Pancreas (tissue), 10 donors: ENCODE data around the gene GRID1. TPM values are rescaled to one million over a fixed set of nuclear protein-coding genes. Genes with fewer than 3 reads are reported as not detected.

Experiments
- ATAC-seq, 4 donors: fragments of 200-7000 bp; cut with Tn5 transposase; one replicate each; pipeline versions ENCODE4 v1.8.0 to v1.9.1; 2020; ENCODE audit warnings: mild to moderate bottlenecking in 4 of 4, moderate library complexity in 4 of 4
- DNase-seq, 6 donors: peaks; one replicate each; pipeline ENCODE4 v3.0.0-alpha.2; 2020
- FAIRE-seq: peaks from 2 replicates; lab custom pipeline; 2012; peaks lifted over from hg19 to GRCh38; lab: Jason Lieb, UNC
- H3K27ac ChIP-seq, 4 donors: fragments of 200-600 bp; sonication (generic); 1 replicate in 3 of 4; 2 replicates in 1 of 4; pipeline versions ENCODE4 v1.5.0 to v1.8.0; 2020
- H3K27me3 ChIP-seq, 4 donors: fragments of 200-600 bp; one replicate each; pipeline ENCODE4 v1.8.0; 2021
- H3K36me3 ChIP-seq, 3 donors: fragments of 200-600 bp; sonication (generic) in 1 of 3; one replicate each; pipeline versions ENCODE4 v1.5.0 to v1.8.0; 2020 to 2021
- H3K4me1 ChIP-seq, 3 donors: fragments of 200-600 bp; one replicate each; pipeline ENCODE4 v1.8.0; 2021
- H3K4me3 ChIP-seq, 4 donors: fragments of 200-600 bp; sonication (generic) in 2 of 4; one replicate each; pipeline versions ENCODE4 v1.5.0 to v1.8.0; 2020 to 2021
- H3K9me3 ChIP-seq, 4 donors: fragments of 200-600 bp; one replicate each; pipeline ENCODE4 v1.8.0; 2021
- CTCF ChIP-seq, 4 donors: fragments of 200-600 bp; sonication (generic) in 3 of 4; IDR thresholded peaks; one replicate each; pipeline versions ENCODE4 v1.5.0 to v1.8.0; 2021; ENCODE audit warnings: antibody characterized with exemption in 4 of 4
- WGBS, 2 donors: extraction: QIAGEN DNeasy Blood & Tissue Kit; methylation state at CpG; one replicate each; pipeline ENCODE4 v1.1.7; 2013; 5-methylcytosine and 5-hydroxymethylcytosine counted together
- intact Hi-C, 3 donors: fragments of 100-400 bp; cut with DNase I; formaldehyde crosslinking; loops; one replicate each; pipeline versions ENCODE4 v1.11.1 to v1.14.2; 2022
- polyA plus RNA-seq, 2 donors: library from polyadenylated mRNA; stranded (reverse); fragments of 200-250 nt; gene quantifications; one replicate each; pipeline ENCODE4 v1.2.3, GENCODE V29; 2013
- total RNA-seq, 6 donors: library from RNA; stranded (reverse); fragmentation: NEBNext Ultra II Directional in 4 of 6; extraction: Animal tissue kit (Norgen Biotek cat#: 25700) in 4 of 6; gene quantifications; one replicate each; pipeline versions ENCODE4 v1.2.1 to v1.2.4, GENCODE V29; 2021 to 2023
- donor health status: healthy with polysubstance abuse.
- donor health status: DM: no; HTN: no; CAD: no; lungs with moderate emphysema.
- donor health status: DM: no; HTN: no; CAD: no.
- donor health status: control.
- donor health status: control.
- donor health status: Bipolar disorder and iron deficiency.
- donor health status: DM: yes; HTN: yes; CAD: no.
- donor health status: DM: no; HTN: no; CAD: no.
- donor health status: DM: no; HTN: no; CAD: no.
- donor health status: DM: yes; HTN: yes; CAD: no.

GRID1 gene
- total and polyA plus RNA-seq, 8 donors: 0.05 to 1.5 (median 0.91) TPM

GRCh38 chr10:85604884-85605283 lies 761.7 kb downstream of the GRID1 start:
- intact Hi-C loops: no loop called here
- H3K36me3 ChIP-seq: no peaks in the 10 kb centered on the region
- no peak overlapping the region for H3K27ac ChIP-seq
- FAIRE-seq (no peak), ATAC-seq (no peak), DNase-seq (no peak)
- no peaks in the 10 kb centered on the region for H3K9me3 ChIP-seq
- no peak for TF ChIP-seq CTCF (IDR thresholded peaks at IDR 0.05)
- no peak overlapping the region for H3K4me3 ChIP-seq
- H3K27me3 ChIP-seq: no peaks in the 10 kb centered on the region
- no peaks in the 10 kb centered on the region for H3K4me1 ChIP-seq
- 63 to 81% methylated on average over 5 of the region's 5 CpGs for WGBS, 2 donors

DNA sequence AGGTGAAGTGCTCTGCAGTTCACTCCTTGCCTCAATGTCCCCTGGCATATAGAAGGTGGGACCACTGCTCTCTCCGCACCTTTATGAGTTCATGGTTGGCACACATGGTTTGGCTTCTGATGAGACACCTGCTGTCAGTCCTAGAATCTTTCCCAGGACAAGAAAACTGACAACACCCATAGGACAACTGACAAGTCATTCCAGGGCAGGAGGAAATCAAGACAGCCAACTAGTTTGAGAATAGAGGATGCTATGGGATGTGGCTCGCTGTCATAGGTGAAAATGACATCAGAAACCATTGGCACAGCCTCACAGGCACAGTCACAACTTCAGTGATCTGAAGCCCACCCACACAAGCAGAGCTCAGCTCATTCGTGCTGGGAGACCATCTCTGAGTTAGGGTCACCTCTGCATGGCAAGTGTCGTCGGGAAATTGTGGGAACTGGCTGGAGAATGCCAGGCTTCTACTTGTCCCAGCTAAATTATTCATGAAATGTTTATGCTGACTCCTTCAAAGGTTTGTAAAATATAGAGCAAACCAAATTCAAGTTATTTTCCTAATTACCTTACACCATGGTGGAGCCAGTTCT lies 762.4 kb downstream of the GRID1 start:
- WGBS, 2 donors: 77 to 78% methylated on average over 5 of the region's 5 CpGs
- intact Hi-C loops: no loop called here
- Histone ChIP-seq H3K9me3 (no peaks in the 10 kb centered on the region), H3K4me3 (no peak overlapping the region), H3K36me3 (no peaks in the 10 kb centered on the region), H3K27me3 (no peaks in the 10 kb centered on the region), H3K27ac (no peak overlapping the region), H3K4me1 (no peaks in the 10 kb centered on the region)
- FAIRE-seq: no peak
- TF ChIP-seq CTCF (IDR thresholded peaks at IDR 0.05): no peak
- no peak for DNase-seq
- ATAC-seq: no peak

- no peak for FAIRE-seq
- Histone ChIP-seq H3K27ac (no peak overlapping the region), H3K9me3 (no peaks in the 10 kb centered on the region), H3K36me3 (no peaks in the 10 kb centered on the region), H3K27me3 (no peaks in the 10 kb centered on the region), H3K4me3 (no peak overlapping the region), H3K4me1 (no peaks in the 10 kb centered on the region)
- WGBS, 2 donors: 77% methylated on average over 5 of the region's 5 CpGs
- no peak for ATAC-seq
- DNase-seq: no peak
- intact Hi-C loops: no loop called here
- TF ChIP-seq CTCF (IDR thresholded peaks at IDR 0.05): no peak
Observed at GRCh38 chr10:85603151-85603940, 763.2 kb downstream of the GRID1 start.

DNA sequence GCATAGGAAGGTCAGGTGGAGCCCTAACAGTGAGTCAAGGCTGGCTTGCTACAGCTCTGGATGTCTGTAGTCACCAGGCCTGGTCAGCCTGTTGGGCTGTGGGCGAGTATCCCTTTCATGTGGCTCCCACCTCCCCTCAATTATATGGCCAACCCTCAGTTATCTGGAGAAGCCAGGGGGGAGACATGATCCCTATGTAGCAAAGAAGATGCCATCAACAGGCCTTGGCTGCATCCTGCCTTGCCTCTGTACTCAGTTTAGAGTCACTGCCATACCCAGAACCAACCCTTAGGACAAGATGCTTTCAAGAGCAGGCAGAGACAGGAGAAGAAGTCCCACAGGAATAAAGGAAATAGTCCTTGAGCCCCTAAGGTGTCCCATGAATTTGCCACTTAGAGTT lies 763.9 kb downstream of the GRID1 start:
- WGBS, 2 donors: 57 to 68% methylated on average over 1 of the region's 1 CpG
- ATAC-seq (no peak), FAIRE-seq (no peak), DNase-seq (no peak)
- Histone ChIP-seq H3K27me3 (no peaks in the 10 kb centered on the region), H3K27ac (no peak overlapping the region), H3K4me3 (no peak overlapping the region), H3K4me1 (no peaks in the 10 kb centered on the region), H3K9me3 (no peaks in the 10 kb centered on the region), H3K36me3 (no peaks in the 10 kb centered on the region)
- intact Hi-C loops: no loop called here
- no peak for TF ChIP-seq CTCF (IDR thresholded peaks at IDR 0.05)

GRCh38 chr10:85602306-85602705 lies 764.3 kb downstream of the GRID1 start:
- Histone ChIP-seq H3K27ac (no peak overlapping the region), H3K4me1 (no peaks in the 10 kb centered on the region), H3K4me3 (no peak overlapping the region), H3K36me3 (no peaks in the 10 kb centered on the region), H3K27me3 (no peaks in the 10 kb centered on the region), H3K9me3 (no peaks in the 10 kb centered on the region)
- ATAC-seq (no peak), FAIRE-seq (no peak), DNase-seq (no peak)
- TF ChIP-seq CTCF (IDR thresholded peaks at IDR 0.05): no peak
- WGBS, 2 donors: 86 to 95% methylated on average over 18 of the region's 18 CpGs
- intact Hi-C loops: no loop called here
